ENCODE data around the gene NEAT1.

Gene NEAT1

DNA sequence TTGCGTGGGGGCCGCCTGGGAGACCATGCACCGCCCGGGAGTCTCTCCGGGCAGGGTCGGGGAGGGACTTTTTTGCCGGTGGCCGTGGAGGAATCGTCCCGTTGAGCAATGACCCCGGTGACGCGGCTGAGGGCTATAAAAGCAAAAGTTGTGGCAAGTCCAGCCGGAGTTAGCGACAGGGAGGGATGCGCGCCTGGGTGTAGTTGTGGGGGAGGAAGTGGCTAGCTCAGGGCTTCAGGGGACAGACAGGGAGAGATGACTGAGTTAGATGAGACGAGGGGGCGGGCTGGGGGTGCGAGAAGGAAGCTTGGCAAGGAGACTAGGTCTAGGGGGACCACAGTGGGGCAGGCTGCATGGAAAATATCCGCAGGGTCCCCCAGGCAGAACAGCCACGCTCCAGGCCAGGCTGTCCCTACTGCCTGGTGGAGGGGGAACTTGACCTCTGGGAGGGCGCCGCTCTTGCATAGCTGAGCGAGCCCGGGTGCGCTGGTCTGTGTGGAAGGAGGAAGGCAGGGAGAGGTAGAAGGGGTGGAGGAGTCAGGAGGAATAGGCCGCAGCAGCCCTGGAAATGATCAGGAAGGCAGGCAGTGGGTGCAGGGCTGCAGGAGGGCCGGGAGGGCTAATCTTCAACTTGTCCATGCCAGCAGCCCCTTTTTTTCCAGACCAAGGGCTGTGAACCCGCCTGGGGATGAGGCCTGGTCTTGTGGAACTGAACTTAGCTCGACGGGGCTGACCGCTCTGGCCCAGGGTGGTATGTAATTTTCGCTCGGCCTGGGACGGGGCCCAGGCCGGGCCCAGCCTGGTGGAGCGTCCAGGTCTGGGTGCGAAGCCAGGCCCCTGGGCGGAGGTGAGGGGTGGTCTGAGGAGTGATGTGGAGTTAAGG lies at the start of gene NEAT1:
TSS of gene NEAT1 (plus strand) at position 166 of the 883 bp plus-strand sequence.
- DNase-seq, result peak; percentile 94 to 96

DNA sequence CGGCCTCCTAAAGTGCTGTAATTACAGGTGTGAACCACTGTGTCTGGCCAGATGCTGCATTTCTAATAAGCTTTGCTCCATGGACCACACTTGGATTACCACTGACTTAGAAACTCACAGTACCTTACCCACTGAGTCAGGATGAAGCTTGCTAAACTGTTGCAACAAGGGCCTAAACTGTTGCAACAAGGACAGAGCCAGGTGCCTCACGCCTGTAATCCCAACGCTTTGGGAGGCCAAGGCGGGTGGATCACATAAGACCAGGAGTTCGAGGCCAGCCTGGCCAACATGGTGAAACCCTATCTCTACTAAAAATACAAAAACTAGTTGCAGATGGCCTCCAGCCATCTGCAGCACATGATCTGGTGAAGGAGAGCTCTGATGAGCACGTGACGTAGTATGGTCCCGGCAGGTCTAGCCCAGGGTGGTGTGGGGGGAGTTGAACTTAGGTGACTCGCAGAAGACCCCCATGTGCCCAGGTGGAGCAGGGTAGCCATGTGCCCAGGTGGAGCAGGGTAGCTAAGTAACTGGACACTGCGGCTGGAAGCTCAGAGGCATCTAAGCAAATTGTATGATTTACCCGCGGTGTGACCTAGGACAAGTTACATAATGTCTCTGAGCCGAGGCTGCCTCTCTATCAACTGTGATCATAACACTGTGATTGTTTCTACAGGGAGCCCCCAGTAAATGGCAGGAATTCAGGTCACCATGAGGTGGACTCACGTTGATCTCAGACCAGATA lies 48.6 kb upstream of the NEAT1 start:
- DNase-seq, result no peak

DNA sequence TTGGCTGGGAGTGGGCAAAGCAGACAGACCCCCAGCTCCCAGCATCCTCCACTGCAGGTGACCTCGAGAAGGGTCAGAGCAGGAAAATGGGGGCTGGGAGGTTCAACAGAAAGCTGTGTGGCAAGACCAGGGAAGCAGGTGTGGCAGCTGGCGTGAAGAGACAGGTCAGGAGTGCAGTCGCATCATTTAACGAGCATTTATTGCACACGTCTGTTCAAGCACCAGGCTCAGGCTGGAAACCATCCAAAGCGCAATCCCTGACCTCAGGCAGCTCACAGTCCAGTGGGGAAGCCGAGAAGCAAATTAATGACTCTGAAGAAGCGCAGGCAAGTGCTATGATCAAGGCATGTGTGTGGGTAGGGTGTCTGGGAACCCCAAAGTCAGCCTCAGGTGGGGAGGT lies 47.6 kb upstream of the NEAT1 start:
- DNase-seq, result no peak

DNA sequence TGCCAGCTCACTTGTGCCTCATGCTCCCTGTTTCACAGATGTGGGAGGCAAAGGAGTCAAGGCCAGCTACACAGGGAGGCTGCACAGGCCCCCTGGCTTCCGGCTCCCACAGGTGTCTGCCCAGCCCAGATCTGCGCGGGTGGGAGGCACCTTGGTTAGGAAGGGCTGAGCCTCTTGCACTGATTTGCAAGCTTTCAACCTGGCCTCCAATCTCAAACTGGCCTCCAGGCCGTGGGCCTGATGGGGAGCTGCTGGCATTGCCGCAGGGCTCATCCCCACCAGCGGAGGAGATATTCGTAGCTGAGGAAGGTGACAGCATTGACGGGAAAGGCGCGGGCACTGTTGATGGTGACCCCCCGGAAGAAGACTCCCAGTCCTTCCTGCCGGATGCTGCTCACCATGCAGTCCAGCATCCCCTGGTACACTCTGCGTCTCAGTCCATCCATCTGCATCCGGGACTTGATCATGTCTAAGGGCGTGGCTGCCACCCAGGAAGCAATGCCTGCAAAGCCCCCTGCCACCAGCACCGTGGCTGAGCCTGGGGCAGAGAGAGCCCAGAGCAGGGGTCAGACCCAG lies 46.4 kb upstream of the NEAT1 start:
- DNase-seq, result no peak

DNA sequence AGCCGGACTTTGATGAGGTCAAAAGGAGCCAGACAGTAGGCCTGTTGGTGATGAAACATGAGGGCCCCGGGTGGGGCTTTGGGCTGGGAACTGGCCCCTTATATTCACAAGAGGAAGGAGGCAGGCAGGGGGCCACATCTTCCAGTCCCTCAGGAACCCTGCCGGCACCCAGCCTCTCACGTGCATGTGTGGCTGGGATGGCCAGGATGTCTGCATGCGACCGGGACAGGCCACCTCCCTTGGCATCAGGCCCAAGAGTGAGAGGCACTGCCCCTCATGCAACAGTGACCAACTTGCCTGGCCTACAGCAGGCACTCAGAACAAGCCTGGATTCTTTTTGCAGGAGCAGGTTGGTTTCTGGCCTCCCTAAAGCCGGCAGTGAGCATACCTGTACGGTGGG lies 45.6 kb upstream of the NEAT1 start:
- DNase-seq, result no peak

DNA sequence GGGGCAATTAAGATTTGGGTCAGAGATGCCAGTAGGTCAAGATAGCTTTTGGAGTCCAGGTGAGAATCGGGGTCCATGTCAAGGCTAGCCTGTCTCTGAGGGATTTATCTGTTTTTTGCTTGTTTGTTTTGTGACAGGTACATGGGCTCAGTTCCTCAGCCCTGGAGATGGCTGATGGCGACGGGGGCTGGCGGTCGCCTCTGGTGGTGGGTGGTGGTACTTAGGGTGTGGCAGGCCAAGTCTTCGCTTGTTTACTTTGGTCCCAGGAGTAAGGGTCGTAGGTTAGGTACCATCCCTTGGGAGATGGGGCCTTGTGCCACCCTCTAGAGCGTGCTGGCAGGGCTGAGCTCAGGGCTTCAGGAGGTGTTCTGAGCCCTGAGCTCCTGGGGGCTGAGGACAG lies 44.8 kb upstream of the NEAT1 start:
- no peak for DNase-seq

DNA sequence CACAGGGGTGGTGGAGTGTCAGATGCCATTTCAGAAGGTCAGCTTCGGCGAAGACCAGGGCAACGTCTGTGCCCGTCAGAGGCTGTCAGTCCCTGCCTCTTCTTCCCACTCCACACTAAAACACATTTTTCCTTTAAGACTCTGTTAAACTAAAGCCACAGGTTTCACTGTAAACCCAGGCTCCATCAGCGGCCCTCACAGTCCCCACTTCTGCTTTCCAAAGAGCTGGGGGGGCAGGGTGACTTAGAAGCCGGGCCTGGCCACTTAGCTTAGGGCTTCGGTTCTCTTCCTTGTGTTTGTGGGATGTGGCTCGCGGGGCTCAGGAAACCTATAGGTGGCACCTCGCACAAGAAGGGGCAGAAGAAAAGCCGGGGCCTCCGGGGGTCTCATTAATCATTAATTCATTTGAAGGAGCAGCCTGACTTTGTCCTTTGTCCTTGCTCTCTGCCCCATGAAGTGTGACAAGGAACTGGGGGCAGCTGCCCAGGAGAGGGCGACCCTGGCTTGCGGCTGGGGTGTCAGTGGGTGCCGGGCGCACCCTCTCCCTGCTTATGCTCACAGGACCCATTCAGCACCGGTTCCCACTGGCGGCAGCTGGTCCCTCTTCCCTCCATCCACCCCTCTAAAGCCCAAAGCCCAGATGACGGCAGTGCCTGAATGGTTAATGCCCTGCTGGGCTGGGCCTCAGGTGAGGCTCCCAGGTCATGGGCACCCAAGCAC lies 44.2 kb upstream of the NEAT1 start:
- peak in 1 of 2 donors; percentile 47 for DNase-seq

DNA sequence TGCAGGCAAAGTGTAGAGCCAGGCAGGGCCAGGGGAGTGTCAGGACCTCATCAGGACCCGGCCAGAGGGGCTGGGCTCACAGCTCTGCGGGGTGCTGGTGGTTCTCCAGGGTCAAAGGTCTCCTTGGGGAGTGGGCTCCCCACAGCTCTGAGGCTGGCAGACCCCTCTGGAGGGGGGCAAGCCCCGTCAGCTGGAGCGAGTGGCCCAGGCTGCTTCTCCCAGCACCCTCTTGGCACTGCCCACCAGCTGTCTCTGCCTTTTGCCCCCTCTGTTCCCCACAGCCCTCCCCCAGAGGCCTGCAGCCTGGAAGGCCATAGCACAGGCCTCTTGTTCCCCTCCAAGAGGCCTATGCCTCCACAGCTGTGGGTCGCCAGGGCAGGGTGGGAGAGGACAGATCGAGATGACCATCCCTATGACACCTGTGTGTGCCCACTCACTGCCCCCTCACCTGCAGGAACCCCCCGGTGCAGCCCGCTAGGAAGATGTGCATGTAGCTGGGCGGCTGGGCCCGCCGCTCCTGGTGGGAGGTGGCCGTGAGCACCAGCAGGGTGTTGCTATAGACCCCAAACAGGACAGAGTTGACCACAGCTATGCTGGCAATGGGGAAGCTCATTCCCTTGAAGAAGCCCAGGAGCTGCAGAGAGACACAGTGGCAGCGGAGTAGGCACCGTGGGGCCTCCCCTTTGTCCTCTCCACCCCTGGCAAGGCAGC lies 43.5 kb upstream of the NEAT1 start:
- DNase-seq, result no peak

DNA sequence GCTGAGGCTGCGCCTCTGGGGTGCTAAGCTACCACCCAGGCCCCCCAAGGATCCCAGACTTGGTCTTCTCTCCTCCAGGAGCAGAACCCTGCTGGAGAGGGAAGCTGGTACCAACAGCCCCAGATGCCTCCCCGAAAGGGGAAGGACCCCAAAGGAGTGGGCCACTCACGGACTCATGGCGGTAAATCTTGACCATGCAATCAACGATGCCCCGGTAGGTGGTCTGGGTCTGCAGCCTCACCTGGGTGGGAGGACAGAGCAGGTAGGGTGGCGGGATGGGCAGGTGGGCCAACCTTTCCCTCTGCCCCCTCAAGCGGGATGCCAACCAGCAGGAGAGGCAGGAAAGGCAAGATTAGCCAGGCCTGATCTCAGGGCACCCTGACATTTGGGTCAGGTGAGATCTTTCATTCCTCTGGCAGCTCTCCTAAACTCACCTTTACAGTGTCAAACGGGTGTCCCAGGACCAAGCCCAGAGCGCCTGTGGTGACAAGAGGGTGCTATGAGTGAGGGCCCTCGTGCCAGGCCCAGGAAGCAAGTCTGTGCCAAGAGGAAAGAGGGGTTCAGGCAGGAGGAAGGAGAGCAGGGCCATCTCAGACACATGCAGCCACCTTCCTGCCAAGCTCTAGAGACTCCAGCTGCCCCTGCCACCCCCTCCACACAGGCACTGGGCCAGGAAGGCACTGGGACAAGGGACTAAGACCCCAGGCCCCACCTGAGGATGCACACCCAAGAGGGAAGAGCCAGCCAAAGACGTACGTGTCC lies 42.7 kb upstream of the NEAT1 start:
- DNase-seq, result no peak

DNA sequence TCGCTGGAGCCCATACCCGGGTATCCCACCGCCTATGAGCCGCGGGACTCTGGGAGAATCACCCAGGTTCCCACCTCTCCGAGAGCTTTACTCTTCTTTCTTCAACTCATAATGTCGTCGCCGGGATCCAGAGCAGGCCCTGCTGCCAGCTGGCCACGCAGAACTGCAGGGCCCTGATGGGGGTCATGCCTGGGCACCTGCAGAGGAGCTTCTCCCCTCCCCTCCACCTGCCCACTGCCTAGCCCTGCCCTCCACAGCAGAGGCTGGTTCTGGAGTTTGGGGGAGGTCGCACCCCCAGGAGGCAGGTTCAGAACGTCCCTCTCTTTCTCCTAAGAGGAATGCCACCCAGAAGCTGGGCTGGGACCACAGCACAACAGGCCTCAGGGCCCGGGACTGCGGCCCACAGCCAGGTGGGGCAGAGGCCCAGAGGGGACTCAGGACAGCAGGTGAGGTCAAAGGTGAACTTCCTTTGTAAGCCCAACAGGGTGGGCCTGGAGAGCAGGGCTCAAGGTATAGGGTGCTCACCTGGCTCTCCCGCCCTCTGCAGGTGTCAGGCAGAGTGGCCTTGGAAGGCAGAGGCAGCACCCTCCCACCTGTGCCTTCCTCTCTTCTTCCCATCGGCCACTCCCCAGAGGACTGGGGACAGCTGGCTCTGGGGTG lies 42.0 kb upstream of the NEAT1 start:
- DNase-seq, result no peak

DNA sequence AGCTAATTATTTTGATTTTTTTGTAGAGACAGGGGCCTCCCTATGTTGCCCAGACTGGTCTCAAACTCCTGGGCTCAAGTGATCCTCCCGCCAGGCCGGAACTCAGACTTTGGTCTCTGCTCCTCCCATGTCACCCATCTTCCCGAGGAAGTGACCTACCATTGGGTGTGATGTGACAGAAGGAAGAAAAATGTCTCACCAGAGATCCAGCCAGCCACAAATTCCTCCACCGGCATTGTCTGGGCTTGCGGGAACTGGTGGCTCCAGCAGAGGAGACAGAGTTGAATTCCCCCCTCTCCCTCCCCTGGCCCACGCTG lies 40.9 kb upstream of the NEAT1 start:
- DNase-seq, result no peak

DNA sequence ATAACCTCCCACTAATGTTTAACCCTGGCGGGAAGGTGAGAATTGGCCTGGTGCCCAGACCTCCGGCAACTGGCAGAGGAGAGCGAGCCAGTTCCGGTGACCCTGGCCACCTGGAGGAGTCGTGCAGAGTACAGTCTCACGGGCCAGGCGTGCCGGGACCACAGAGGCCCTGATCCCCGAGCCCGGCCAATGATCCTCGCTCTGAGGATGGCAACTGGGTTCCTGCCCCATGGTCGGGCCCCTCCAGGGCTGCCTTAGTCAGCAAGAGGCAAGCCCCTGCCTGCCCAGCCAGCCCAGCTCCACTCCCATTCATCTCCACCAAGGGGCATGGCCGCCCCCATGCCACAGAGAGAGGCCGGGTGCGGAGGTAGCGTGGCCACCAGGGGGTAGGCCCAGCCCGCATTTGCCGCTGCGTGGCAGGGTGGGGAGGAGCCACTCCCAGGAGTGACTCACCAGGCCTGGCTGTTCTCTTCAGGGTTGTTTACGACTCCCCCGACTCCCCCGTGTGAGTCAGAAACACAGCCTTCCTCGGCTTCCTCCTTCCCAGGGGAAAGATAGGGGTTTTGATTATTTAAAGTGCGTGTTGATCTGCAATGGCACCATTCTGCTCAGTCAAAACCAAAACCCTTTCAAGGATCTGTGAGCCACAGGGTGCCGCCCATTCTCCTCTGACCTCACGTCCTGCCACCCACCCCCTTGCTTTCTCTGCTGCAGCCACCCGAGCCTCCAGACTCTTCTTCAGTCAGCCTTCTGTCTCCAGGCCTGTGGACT lies 40.4 kb upstream of the NEAT1 start, which contains the start of gene SLC25A45:
TSS of gene SLC25A45 (minus strand) at position 614 of the 771 bp plus-strand sequence. CDS start 695 bp downstream, outside the sequence.
- DNase-seq, result peak; percentile 89 to 91

DNA sequence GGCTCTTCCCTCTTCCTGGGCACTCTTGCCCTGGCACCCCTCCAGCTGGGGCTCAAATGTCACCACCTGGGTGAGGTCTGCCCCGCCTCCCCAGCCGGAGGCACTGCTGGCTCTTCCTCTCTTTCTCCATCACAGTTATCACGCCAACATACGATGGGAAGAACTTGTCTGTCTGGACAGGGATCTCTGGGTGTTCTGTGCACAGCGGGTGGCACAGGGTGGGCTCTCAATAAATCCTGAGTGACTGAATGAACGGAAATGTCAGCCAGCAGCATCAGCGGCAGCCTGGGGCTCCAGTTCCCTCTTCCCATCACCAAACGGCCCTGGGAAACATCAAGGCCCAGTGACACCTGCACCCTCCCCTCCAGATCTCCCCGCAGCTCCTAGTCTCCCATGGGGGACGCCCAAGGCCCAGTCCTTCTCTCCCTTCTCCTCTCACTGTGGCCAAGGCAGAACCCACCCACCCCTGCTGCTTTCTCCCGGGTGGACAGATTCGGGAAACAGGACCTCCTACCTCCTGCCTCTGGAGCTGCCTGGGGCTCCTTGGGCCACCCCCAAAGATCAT lies 39.7 kb upstream of the NEAT1 start:
- DNase-seq, result no peak

DNA sequence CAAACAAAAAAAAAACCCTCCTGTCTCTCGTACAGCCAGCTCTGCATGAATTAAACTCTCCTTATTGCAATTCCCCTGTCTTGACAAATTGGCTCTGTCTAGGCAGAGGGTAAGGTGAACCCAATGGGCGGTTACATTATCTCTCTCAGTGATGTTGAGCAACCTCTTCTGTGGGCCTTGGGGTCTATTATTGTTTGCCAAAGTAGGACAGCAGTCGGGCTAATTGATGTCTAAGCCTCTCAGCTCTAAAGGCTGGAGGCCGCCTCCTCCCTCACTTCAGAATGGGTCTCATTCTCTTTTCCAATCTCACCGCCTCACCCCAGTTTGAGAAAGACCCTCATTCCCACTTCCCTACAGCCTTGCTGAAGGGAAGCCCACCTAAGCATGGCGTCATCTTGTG lies 38.8 kb upstream of the NEAT1 start:
- no peak for DNase-seq

DNA sequence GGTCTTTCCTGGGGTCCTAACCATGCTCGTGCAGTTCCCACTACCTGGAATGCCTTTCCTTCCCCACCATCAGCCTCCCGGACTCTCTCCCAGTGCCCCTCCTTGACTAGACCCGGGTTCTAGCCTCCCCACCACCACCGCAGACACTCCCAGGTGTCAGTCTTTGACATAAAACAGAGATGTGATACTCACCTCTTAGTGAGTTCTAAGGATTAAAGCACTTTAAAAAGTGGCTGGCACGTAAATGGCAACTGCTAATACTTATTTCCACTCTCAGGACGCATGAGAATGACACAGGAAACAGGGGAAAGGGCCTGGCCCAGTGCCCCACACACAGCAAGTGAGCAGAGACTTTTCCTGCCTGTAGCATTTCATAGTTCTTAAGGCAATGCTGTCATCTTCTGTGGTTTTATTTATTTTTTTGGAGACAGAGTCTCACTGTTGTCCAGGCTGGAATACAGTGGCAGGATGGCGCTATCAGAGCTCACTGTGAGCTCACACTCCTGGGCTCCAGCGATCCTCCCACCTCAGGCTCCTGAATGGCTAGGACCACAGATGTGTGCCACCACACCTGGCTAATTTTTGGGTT lies 38.2 kb upstream of the NEAT1 start:
- DNase-seq, result peak in 1 of 2 donors; percentile 52

DNA sequence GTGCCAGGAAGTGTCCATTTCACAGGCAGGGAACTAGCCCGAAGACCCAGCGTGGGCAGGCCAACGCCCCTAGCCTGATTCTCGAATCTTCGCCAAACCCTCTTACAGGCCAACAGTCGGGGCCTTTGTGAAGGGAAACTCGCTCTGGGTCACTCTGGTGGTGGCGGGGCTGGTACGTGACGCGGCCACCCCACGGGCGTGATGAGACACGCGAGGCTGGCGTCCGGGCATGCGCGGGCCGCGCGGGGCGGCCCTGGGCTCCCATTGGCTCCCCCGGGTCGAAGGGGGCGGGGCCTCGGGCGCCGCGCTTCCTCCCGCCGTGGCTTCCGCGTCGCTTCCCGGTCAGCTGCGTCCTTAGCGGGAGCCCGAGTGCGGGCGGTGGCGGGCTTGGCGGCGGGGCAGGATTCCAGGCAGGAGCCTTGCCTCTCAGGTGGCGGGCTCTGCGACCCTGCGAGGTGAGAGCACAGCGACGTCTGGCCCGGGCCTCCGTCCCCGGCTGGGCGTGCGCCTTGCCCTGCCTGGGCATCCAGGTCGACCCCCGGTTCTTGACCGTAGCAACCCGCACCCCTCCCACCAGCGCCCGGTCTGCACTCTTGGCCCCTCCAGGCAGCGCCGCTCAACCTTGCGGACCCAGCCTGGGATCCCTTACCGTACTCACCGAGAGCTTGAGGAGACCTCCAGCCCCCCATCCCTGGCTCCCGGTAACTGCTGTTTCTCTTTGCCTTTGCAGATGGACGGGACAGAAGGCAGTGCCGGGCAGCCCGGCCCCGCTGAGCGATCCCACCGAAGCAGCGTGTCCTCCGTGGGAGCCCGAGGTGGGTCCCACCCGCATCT lies 36.1 kb upstream of the NEAT1 start, which contains the start of gene FRMD8:
TSS of gene FRMD8 (plus strand) at position 331 of the 834 bp plus-strand sequence. CDS start at position 731, 400 bp downstream.
- DNase-seq, result peak; percentile 91 to 92

DNA sequence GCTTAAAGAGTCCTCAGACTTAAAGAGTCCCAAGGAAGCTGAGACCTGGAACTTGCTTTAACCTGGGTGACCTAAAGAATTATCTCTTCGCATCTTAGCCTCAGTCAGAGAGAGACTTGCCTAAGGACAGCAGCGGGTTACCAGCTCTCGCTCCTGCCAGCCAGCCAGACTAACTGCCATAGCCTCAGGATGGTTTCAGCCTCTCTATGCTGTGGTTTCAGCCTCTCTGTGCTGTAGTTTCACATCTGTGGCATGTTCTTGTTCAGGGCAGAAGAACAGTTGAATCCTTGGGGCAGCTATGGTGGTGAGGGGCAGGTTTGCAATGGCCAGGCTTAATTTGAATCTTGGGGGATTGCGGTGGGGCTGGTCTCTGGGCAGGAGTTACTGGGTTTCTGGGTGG lies 33.9 kb upstream of the NEAT1 start:
- DNase-seq, result no peak

DNA sequence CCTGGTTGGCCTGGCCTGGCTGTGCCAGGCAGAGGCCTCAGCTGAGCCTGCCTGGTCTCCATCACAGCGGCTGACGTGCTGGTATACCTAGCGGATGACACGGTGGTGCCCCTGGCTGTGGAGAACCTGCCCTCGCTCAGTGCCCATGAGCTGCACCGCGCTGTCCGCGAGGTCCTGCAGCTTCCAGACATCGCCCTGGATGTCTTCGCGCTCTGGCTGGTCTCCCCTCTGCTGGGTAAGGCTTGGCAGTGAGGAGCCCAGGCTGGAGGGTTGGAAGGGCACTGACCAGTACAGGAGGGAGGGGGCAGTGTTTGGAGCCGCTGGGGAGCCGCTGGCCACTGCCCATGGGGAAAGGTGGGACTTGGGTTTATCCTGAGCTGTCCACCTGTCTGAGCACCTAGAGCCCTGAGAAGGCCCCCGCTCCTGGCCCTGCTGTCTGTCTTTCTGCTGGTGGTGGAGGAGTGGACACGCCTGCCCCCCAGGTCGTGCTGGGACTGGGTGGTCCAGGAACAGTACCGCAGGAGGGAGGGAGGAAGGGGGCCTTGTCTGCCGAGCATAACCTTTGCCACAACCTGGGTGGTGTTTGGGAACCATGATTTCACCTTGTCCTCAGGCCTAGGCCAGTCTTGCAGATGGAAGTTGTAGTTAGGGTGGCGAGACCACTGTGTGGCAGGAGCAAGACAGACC lies 33.2 kb upstream of the NEAT1 start:
- DNase-seq, result no peak
